HL-60 (cell line): ENCODE data around the gene ANKRD55.

Experiments used
- DNase-seq, 2 experiments: peaks; one replicate each; pipeline ENCODE4 v3.0.0-alpha.2; 2010 to 2020; ENCODE audit warnings: low read depth in 1 of 2, low spot score in 1 of 2
- H3K27ac ChIP-seq: fragments of 250-450 bp; sonication (Bioruptor Pico); replicated peaks from 2 replicates; pipeline ENCODE4 v1.5.1; 2020; ENCODE audit warnings: mild to moderate bottlenecking, moderate library complexity
- H3K27me3 ChIP-seq: fragments of 250-450 bp; sonication (Bioruptor Pico); 2 replicates; pipeline ENCODE4 v1.5.1; 2021; ENCODE audit warnings: mild to moderate bottlenecking, moderate library complexity; ENCODE audit not compliant: insufficient read depth, poor library complexity, severe bottlenecking
- H3K4me3 ChIP-seq: replicated peaks from 2 replicates; pipeline ENCODE4 v1.5.1; 2011; ENCODE audit warnings: mild to moderate bottlenecking, control low read depth, low read length; ENCODE audit not compliant: insufficient read depth
- GABPA ChIP-seq: IDR thresholded peaks from 2 replicates; pipeline ENCODE4 v1.6.1; 2012; ENCODE audit warnings: low read depth
- POLR2AphosphoS5 ChIP-seq: IDR thresholded peaks from 2 replicates; pipeline ENCODE4 v1.6.1; 2012; ENCODE audit warnings: low read depth
- REST ChIP-seq: IDR thresholded peaks from 2 replicates; pipeline ENCODE4 v1.6.1; 2012; ENCODE audit warnings: low read depth; ENCODE audit not compliant: insufficient replicate concordance
- SPI1 ChIP-seq: IDR thresholded peaks from 2 replicates; pipeline ENCODE4 v1.6.1; 2012; ENCODE audit warnings: low read depth, mild to moderate bottlenecking, borderline replicate concordance
- TF ChIP-seq, protein P1 (sequence below): IDR thresholded peaks from one replicate; pipeline ENCODE4 v1.5.1; 2011; ENCODE audit warnings: low read length, control low read depth, inconsistent platforms; ENCODE audit not compliant: insufficient read depth

Gene ANKRD55

GRCh38 chr5:56200971-56201666 is 32.0 kb downstream of the ANKRD55 start:
- TF ChIP-seq GABPA (no peak), SPI1 (no peak)
- TF ChIP-seq, protein P1, sequence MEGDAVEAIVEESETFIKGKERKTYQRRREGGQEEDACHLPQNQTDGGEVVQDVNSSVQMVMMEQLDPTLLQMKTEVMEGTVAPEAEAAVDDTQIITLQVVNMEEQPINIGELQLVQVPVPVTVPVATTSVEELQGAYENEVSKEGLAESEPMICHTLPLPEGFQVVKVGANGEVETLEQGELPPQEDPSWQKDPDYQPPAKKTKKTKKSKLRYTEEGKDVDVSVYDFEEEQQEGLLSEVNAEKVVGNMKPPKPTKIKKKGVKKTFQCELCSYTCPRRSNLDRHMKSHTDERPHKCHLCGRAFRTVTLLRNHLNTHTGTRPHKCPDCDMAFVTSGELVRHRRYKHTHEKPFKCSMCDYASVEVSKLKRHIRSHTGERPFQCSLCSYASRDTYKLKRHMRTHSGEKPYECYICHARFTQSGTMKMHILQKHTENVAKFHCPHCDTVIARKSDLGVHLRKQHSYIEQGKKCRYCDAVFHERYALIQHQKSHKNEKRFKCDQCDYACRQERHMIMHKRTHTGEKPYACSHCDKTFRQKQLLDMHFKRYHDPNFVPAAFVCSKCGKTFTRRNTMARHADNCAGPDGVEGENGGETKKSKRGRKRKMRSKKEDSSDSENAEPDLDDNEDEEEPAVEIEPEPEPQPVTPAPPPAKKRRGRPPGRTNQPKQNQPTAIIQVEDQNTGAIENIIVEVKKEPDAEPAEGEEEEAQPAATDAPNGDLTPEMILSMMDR: peak; percentile 8
- H3K4me3 ChIP-seq: no peak overlapping the region
- H3K27me3 ChIP-seq: no peaks in the 10 kb centered on the region
- H3K27ac ChIP-seq: no peak overlapping the region
- DNase-seq: peak in 1 of 2 experiments; percentile 53

DNA sequence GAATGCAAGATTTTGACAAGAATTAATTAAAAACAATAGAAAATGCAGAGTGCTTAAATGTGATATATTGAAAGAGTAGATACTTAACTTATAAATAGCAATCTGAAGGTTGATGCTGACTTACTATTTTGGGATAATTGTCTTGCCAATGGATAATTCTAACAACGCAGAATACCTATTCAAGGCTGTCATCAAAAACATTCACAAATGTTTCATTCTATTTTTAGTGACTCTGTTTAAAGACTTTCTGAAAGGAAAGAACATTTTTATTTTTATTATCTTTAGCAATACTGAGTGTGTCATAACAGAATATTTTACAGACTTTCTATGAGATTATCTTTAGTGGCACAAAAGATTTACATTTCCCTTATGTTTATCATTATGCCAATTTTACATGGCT is 38.1 kb downstream of the ANKRD55 start:
- no peak overlapping the region for H3K4me3 ChIP-seq
- no peak for DNase-seq
- no peaks in the 10 kb centered on the region for H3K27me3 ChIP-seq
- no peak overlapping the region for H3K27ac ChIP-seq
- TF ChIP-seq SPI1: no peak

- TF ChIP-seq REST (no peak), GABPA (no peak), POLR2AphosphoS5 (no peak), SPI1 (no peak)
- TF ChIP-seq, protein P1: no peak
- DNase-seq: no peak
- no peak overlapping the region for H3K4me3 ChIP-seq
- no peaks in the 10 kb centered on the region for H3K27me3 ChIP-seq
- H3K27ac ChIP-seq: no peak overlapping the region
These were observed 40.9 kb downstream of the ANKRD55 start for GRCh38 chr5:56192246-56192645.

GRCh38 chr5:56191656-56192055 is 41.5 kb downstream of the ANKRD55 start:
- no peak for DNase-seq
- H3K27me3 ChIP-seq: no peaks in the 10 kb centered on the region
- no peak overlapping the region for H3K27ac ChIP-seq
- no peak for TF ChIP-seq SPI1
- TF ChIP-seq POLR2AphosphoS5: no peak
- TF ChIP-seq, protein P1: no peak
- no peak for TF ChIP-seq GABPA
- TF ChIP-seq REST: no peak
- no peak overlapping the region for H3K4me3 ChIP-seq
